ENCODE data around the gene XRCC5.

- TF ChIP-seq, protein P1, sequence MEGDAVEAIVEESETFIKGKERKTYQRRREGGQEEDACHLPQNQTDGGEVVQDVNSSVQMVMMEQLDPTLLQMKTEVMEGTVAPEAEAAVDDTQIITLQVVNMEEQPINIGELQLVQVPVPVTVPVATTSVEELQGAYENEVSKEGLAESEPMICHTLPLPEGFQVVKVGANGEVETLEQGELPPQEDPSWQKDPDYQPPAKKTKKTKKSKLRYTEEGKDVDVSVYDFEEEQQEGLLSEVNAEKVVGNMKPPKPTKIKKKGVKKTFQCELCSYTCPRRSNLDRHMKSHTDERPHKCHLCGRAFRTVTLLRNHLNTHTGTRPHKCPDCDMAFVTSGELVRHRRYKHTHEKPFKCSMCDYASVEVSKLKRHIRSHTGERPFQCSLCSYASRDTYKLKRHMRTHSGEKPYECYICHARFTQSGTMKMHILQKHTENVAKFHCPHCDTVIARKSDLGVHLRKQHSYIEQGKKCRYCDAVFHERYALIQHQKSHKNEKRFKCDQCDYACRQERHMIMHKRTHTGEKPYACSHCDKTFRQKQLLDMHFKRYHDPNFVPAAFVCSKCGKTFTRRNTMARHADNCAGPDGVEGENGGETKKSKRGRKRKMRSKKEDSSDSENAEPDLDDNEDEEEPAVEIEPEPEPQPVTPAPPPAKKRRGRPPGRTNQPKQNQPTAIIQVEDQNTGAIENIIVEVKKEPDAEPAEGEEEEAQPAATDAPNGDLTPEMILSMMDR (IDR thresholded peaks at IDR 0.05): no peak
- no peak for TF ChIP-seq POLR2A (IDR thresholded peaks at IDR 0.05)
These were observed 85.4 kb downstream of the XRCC5 start for GRCh38 chr2:216194561-216194960.

Measured in prostate gland (tissue), 2 donors.